ENCODE measurements around the gene SH2D5.
"Not testable (repeated sequence)": the region's sequence is repeated elsewhere in the genome, so short reads cannot be mapped to it uniquely, and the experiment has no call there.

Gene SH2D5

GRCh38 chr1:20673626-20674025 lies 58.9 kb downstream of the SH2D5 start:
- H3K9ac ChIP-seq (ENCODE audit: low read depth, low read length); H3K4me1 ChIP-seq (ENCODE audit: control insufficient read depth, insufficient read depth, low read length); H3K4me3 ChIP-seq (ENCODE audit: low read depth, low read length); H3K9me3 ChIP-seq (ENCODE audit: control insufficient read depth, insufficient read depth, low read length); H3K27me3 ChIP-seq (ENCODE audit: control insufficient read depth, insufficient read depth, low read length); H3K27ac ChIP-seq (ENCODE audit: low read depth, low read length): not testable (repeated sequence)
- peaks cover 11% of the 10 kb centered on the region; the same call in 1 of the 2 replicates for H3K36me3 ChIP-seq (ENCODE audit: control insufficient read depth, insufficient read depth, low read length)

- no peak overlapping the region for H3K4me3 ChIP-seq (ENCODE audit: low read depth, low read length)
- no peak overlapping the region for H3K27ac ChIP-seq (ENCODE audit: low read depth, low read length)
Observed at GRCh38 chr1:20672265-20672632, 60.3 kb downstream of the SH2D5 start.

GRCh38 chr1:20670936-20671335 lies 61.6 kb downstream of the SH2D5 start:
- no peak overlapping the region for H3K9ac ChIP-seq (ENCODE audit: low read depth, low read length)
- no peak overlapping the region for H3K27ac ChIP-seq (ENCODE audit: low read depth, low read length)
- no peaks in the 10 kb centered on the region for H3K4me1 ChIP-seq (ENCODE audit: control insufficient read depth, insufficient read depth, low read length)
- no peak overlapping the region for H3K4me3 ChIP-seq (ENCODE audit: low read depth, low read length)
- no peaks in the 10 kb centered on the region for H3K27me3 ChIP-seq (ENCODE audit: control insufficient read depth, insufficient read depth, low read length)
- H3K36me3 ChIP-seq (ENCODE audit: control insufficient read depth, insufficient read depth, low read length): peaks cover 5% of the 10 kb centered on the region; the same call in 1 of the 2 replicates
- H3K9me3 ChIP-seq (ENCODE audit: control insufficient read depth, insufficient read depth, low read length): no peaks in the 10 kb centered on the region

More at GRCh38 chr1:20672265-20672632, 60.3 kb downstream of the SH2D5 start:
- Histone ChIP-seq H3K36me3 (ENCODE audit: control insufficient read depth, insufficient read depth, low read length) (peaks cover 8% of the 10 kb centered on the region; the same call in 1 of the 2 replicates), H3K27me3 (ENCODE audit: control insufficient read depth, insufficient read depth, low read length) (no peaks in the 10 kb centered on the region), H3K4me1 (ENCODE audit: control insufficient read depth, insufficient read depth, low read length) (no peaks in the 10 kb centered on the region), H3K9ac (ENCODE audit: low read depth, low read length) (no peak overlapping the region), H3K9me3 (ENCODE audit: control insufficient read depth, insufficient read depth, low read length) (no peaks in the 10 kb centered on the region)
